Measurements from ENCODE around the gene MAEL. TPM values are rescaled to one million over a fixed set of nuclear protein-coding genes. Genes with fewer than 3 reads are reported as not detected.

Gene MAEL
- total and polyA plus RNA-seq, 9 donors = 0.20 to 0.46 (median 0.34) TPM; not detected in 6

DNA sequence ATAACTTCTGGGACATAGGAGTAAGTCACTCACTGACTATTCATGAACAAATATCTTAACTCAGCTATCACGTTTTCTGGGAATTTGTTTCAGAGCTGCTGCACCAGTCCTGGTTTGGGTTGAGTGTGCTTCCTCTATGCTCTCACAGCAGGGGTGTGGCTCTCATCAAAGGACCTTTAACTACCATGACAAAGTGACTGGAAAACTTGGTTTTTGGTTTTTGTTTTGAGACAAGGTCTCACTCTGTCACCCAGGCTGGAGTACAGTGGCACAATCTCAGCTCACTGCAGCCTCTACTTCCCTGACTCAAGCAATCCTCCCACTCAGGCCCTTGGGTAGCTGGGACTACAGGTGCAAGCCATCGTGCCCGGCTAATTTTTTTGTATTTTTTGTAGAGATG is 17.8 kb upstream of the MAEL start:
- no peak for DNase-seq
- H3K4me1 ChIP-seq (ENCODE audit: insufficient read depth) = no peaks in the 10 kb centered on the region
- TF ChIP-seq EP300 (IDR thresholded peaks at IDR 0.05) = no peak
- TF ChIP-seq POLR2A (IDR thresholded peaks at IDR 0.05) = no peak
- TF ChIP-seq, protein P1, sequence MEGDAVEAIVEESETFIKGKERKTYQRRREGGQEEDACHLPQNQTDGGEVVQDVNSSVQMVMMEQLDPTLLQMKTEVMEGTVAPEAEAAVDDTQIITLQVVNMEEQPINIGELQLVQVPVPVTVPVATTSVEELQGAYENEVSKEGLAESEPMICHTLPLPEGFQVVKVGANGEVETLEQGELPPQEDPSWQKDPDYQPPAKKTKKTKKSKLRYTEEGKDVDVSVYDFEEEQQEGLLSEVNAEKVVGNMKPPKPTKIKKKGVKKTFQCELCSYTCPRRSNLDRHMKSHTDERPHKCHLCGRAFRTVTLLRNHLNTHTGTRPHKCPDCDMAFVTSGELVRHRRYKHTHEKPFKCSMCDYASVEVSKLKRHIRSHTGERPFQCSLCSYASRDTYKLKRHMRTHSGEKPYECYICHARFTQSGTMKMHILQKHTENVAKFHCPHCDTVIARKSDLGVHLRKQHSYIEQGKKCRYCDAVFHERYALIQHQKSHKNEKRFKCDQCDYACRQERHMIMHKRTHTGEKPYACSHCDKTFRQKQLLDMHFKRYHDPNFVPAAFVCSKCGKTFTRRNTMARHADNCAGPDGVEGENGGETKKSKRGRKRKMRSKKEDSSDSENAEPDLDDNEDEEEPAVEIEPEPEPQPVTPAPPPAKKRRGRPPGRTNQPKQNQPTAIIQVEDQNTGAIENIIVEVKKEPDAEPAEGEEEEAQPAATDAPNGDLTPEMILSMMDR (IDR thresholded peaks at IDR 0.05) = no peak
- intact Hi-C loops (cut with DNase I) = no loop called here
- H3K27me3 ChIP-seq = no peaks in the 10 kb centered on the region
- no peak overlapping the region for H3K4me3 ChIP-seq
- H3K9me3 ChIP-seq = no peaks in the 10 kb centered on the region
- 77 to 87% (median 82%) methylated on average over 3 of the region's 3 CpGs for WGBS, 3 donors
- no peaks in the 10 kb centered on the region for H3K36me3 ChIP-seq
- no peak overlapping the region for H3K27ac ChIP-seq

DNA sequence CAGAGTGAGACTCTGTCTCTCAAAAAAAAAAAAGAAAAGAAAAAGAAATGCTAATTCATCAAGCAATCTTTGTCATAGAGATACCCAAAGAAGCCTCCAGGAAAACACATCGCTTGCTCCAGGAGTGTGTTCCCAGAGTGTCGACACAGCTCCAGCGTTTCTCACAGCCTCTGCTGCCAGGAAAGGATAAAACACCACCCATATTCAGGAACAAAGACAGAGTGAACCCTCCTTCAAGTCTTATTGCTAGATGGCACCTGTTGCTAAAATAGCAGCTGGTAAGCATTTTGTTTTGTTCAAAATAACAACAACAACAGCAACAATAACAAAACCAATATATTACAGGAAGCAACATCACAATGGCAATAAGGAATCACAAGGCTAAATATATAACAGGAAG is 16.9 kb upstream of the MAEL start:
- Histone ChIP-seq H3K9me3 (no peaks in the 10 kb centered on the region), H3K4me3 (no peak overlapping the region), H3K27me3 (no peaks in the 10 kb centered on the region), H3K27ac (no peak overlapping the region), H3K4me1 (ENCODE audit: insufficient read depth) (no peaks in the 10 kb centered on the region), H3K36me3 (no peaks in the 10 kb centered on the region)
- DNase-seq = no peak
- TF ChIP-seq, protein P1 (IDR thresholded peaks at IDR 0.05) = no peak
- TF ChIP-seq EP300 (IDR thresholded peaks at IDR 0.05) (no peak), POLR2A (IDR thresholded peaks at IDR 0.05) (no peak)
- intact Hi-C loops (cut with DNase I) = no loop called here
- WGBS, 3 donors = 45 to 47% (median 46%) methylated on average over 3 of the region's 3 CpGs

DNA sequence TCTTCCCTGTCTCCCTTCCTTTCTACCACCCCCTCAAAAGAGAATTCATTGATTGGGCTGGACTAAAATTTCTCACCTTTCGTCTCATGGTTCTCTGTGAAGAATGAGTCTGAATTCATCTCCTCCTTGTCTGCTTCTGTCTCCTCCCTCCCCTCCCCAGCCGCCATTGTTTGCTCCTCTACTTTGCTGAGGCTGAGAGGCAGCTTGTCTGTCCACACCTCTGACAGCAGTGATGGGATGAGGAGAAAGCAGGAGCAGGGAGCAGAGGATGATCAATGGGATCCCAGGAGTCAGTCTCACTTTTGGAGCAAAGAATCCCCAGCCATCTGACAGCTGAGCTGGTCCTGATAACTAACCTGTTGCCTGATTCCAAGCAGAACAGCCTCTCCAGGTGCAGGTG is 16.3 kb upstream of the MAEL start:
- no peak overlapping the region for H3K27ac ChIP-seq
- H3K27me3 ChIP-seq = no peaks in the 10 kb centered on the region
- H3K4me1 ChIP-seq (ENCODE audit: insufficient read depth) = no peaks in the 10 kb centered on the region
- no peaks in the 10 kb centered on the region for H3K36me3 ChIP-seq
- DNase-seq = no peak
- intact Hi-C loops (cut with DNase I) = no loop called here
- no peaks in the 10 kb centered on the region for H3K9me3 ChIP-seq
- WGBS, 3 donors = 17 to 33% (median 22%) methylated on average over 2 of the region's 2 CpGs
- H3K4me3 ChIP-seq = no peak overlapping the region
- TF ChIP-seq, protein P1 (IDR thresholded peaks at IDR 0.05) = no peak
- TF ChIP-seq EP300 (IDR thresholded peaks at IDR 0.05) (no peak), POLR2A (IDR thresholded peaks at IDR 0.05) (no peak)

DNA sequence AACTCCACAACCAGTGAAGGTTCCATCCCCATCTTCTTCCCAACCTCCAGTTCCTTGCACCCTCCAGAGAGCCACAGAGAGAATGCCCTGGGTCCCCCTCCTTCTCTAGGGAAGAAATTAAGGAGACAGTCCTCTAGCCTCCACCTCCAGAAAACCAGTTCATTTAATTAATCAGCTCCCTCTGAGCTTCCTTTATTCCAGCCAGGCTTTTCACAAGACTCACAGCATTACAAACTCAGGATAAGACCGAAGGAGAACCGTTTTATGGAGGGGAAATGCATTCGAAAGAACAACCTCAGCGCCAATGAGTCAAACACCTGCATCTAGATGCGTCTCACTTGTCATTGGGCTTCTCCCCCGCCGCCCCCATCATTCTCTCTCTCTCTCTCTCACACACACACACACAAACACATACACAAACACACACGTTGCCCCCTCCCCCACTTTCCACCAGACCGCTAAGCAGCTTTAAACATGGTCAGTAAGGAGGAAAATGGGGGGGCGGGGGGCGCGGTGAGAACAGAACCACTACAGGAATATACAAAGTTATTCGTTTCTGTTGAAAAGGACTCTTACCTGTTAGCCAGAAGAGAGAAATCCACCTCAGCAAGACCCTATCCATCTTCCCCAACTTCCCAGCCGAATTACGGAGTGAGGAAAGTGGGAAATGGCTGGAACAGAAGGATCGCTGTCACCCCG is 14.3 kb upstream of the MAEL start:
- no peak for DNase-seq
- Histone ChIP-seq H3K27me3 (no peaks in the 10 kb centered on the region), H3K9me3 (no peaks in the 10 kb centered on the region), H3K4me3 (peak overlapping the region; percentile 25), H3K27ac (no peak overlapping the region), H3K4me1 (ENCODE audit: insufficient read depth) (no peaks in the 10 kb centered on the region), H3K36me3 (no peaks in the 10 kb centered on the region)
- intact Hi-C loops (cut with DNase I) = no loop called here
- TF ChIP-seq, protein P1 (IDR thresholded peaks at IDR 0.05) = no peak
- TF ChIP-seq POLR2A (IDR thresholded peaks at IDR 0.05) (no peak), EP300 (IDR thresholded peaks at IDR 0.05) (no peak)
- WGBS, 3 donors = 0 to 3% (median 2%) methylated on average over 17 of the region's 17 CpGs
